A549 treated with AZD9567 at 1 μM for 4 hours (cell line): ENCODE data around the gene ZIC4. TPM values are rescaled to one million over a fixed set of nuclear protein-coding genes. Genes with fewer than 3 reads are reported as not detected.

Experiments
- total RNA-seq: library from RNA; stranded (reverse); fragments of 200-300 nt; extraction: Qiagen RNA extraction; gene quantifications from 5 replicates; pipeline ENCODE4 v1.2.3, GENCODE V29; 2022; ENCODE audit not compliant: insufficient read depth

Gene ZIC4
- total RNA-seq = not detected in 5 replicates

DNA sequence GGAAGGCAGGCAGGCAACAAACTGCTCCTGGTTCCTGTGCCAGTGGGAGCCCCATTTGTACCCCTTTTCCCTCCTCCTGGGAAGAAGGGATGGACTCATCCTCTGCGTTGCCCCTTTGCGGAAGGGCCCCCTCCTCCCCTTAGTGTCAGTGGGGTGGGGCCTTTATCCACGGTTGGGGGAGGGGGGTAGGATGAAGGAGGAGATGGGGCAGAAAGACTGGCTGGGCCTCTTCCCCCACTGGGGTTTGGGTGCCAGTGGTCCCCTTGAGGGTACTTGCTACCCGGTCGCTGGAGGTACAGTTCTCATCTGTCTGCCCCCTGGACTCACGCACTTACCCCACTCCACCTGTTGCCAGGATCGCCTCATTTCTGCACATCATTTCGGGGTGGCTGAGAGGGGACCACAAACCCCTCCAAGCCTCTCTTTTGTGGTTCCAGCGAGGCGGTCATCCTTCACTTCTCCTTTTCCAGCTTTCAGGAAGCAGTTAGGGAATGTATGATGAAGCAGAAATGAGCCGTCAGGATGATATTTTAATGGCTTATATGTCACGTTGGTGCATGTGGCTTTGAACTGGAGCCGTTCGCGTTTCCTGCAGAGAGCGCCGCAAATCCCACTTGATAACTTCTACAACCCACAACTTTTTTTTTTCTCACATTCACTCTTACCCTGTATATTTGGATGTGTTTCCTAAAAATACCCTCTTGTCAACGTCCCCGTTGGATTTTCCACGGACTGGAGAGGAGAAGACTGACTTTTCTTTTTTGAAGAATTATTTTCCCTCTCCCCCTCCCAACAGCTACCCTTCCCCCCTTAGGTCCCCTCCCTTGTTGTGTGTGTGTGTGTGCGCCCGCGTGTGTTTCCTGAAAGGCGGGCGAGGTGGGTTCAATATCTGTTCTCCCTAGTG, at the start of gene ZIC4:
Gene ZIC4, minus strand, starts transcription at position 516 of the 904 bp plus-strand sequence. CDS start 3,746 bp downstream, outside the sequence.

DNA sequence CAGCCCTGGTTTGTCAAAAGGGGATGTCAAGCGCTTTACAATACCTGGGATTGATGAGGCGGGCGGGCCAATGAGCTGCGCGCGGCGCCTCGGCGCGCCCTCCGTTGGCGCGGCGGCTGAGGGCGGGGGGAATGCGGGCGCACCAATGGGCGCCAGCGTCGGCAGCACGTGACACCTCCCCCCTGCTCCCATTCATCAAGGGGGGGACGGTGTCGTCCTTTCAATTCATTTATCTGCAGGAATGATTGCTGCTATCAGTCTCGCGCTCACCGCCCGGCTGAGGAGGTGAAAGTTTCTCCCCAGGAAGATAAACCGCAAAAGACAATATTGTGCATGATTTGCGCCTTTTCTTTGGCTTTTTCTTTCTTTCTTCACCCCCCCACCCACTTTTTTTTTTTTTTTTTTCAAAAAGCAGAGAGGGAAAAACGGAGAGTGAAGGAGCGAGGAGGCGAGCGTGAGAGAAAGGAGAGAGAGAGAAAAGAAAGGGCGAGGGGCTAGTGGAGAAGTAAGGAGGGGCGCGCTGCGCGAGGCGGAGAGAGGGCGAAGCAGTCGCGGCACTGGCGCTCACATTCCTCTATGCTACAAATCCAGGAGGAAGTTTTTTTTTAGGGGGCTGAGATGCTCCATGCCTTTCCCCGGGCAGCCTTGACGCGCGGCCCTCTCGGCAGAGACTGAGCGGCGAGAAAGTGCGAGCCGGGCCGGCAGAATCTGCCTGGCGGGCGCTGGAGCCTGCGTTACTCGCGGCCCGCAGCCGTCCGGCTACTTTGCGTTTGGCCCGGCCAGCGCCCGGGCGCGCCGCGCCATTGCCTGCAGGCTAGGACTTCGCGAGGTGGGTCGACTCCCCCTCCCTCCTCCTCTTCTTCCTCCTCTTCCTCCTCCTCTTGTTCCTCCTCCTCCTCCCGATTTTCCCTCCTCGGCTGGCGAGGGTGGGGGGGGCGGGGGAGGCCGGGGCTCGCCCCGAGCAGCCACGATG, 3.1 kb upstream of the ZIC4 start, which contains the start of gene ZIC1:
Gene ZIC1, plus strand, starts transcription at position 223 of the 973 bp plus-strand sequence. Its CDS starts 748 bp downstream, at position 971.

Other genes with a start within 250 kb of the ZIC4 start
- not detected in 5 replicates for gene ZIC1, start 2.8 kb upstream of the ZIC4 start, total RNA-seq